MCF 10A (cell line): ENCODE results near the gene HELQ. TPM values are rescaled to one million over a fixed set of nuclear protein-coding genes. Genes with fewer than 3 reads are reported as not detected.

Source experiments
- BruUV-seq: library from RNA; stranded (reverse); fragments of 400-500 nt; replicated peaks from 2 replicates; lab custom pipeline; 2021; lab: Mats Ljungman, UMichigan
- CTCF ChIA-PET: fragments of 300-600 bp; sonication (Branson Sonifier 250); formaldehyde crosslinking; extraction: SDS; loops from one replicate; lab custom pipeline; 2021; ENCODE audit warnings: antibody characterized with exemption, inconsistent platforms; lab: Yijun Ruan, JAX
- POLR2A ChIA-PET: fragments of 300-600, 350-650 bp; sonication (Branson Sonifier 250); formaldehyde crosslinking; extraction: SDS; loops from one replicate; lab custom pipeline; 2020; ENCODE audit warnings: antibody characterized with exemption, inconsistent platforms; lab: Yijun Ruan, JAX
- DNase-seq: peaks from one replicate; pipeline ENCODE4 v3.0.0-alpha.2; 2018; ENCODE audit not compliant: unreplicated experiment
- H3K27ac Mint-ChIP-seq: one replicate; pipeline ENCODE4 v1.8.0; 2022; ENCODE audit warnings: mild to moderate bottlenecking, low read depth, mixed read lengths; ENCODE audit not compliant: unreplicated experiment
- H3K27me3 Mint-ChIP-seq: one replicate; pipeline ENCODE4 v1.8.0; 2022; ENCODE audit warnings: mixed read lengths; ENCODE audit not compliant: insufficient read depth, unreplicated experiment
- H3K36me3 Mint-ChIP-seq: one replicate; pipeline ENCODE4 v1.8.0; 2022; ENCODE audit warnings: mild to moderate bottlenecking, moderate library complexity, mixed read lengths; ENCODE audit not compliant: insufficient read depth, unreplicated experiment
- H3K4me1 Mint-ChIP-seq: one replicate; pipeline ENCODE4 v1.8.0; 2022; ENCODE audit warnings: mixed read lengths; ENCODE audit not compliant: insufficient read depth, unreplicated experiment
- H3K4me3 Mint-ChIP-seq: one replicate; pipeline ENCODE4 v1.8.0; 2022; ENCODE audit warnings: mild to moderate bottlenecking, moderate library complexity, mixed read lengths; ENCODE audit not compliant: unreplicated experiment
- H3K9me3 Mint-ChIP-seq: one replicate; pipeline ENCODE4 v1.8.0; 2022; ENCODE audit warnings: mixed read lengths; ENCODE audit not compliant: unreplicated experiment
- intact Hi-C: fragments of 100-400 bp; cut with micrococcal nuclease; formaldehyde crosslinking; loops from 2 replicates; pipeline ENCODE4 v1.14.1; 2022
- total RNA-seq: library from RNA; stranded (reverse); gene quantifications from 2 replicates; pipeline ENCODE4 v1.2.3, GENCODE V29; 2022
- TF ChIP-seq, protein P1 (sequence below): fragments of 200-600 bp; IDR thresholded peaks from one replicate; pipeline ENCODE4 v1.8.0; 2022; ENCODE audit warnings: antibody characterized with exemption, mild to moderate bottlenecking; ENCODE audit not compliant: unreplicated experiment

HELQ gene
- total RNA-seq, 1 experiment from 2014 or later, result 12.8 TPM

- no peaks in the 10 kb centered on the region for H3K9me3 Mint-ChIP-seq
- H3K4me3 Mint-ChIP-seq, result no peak overlapping the region
- no peak for DNase-seq
- no peak overlapping the region for H3K27ac Mint-ChIP-seq
- intact Hi-C loops, result no loop called here
- peaks cover 78% of the 10 kb centered on the region for H3K36me3 Mint-ChIP-seq
- CTCF ChIA-PET, result interaction anchor here (0.7 kb wide), 2 partner anchors 13 to 1603 kb away, joined by 4 read pairs; no protein-coding TSS in a partner anchor
- TF ChIP-seq, protein P1, sequence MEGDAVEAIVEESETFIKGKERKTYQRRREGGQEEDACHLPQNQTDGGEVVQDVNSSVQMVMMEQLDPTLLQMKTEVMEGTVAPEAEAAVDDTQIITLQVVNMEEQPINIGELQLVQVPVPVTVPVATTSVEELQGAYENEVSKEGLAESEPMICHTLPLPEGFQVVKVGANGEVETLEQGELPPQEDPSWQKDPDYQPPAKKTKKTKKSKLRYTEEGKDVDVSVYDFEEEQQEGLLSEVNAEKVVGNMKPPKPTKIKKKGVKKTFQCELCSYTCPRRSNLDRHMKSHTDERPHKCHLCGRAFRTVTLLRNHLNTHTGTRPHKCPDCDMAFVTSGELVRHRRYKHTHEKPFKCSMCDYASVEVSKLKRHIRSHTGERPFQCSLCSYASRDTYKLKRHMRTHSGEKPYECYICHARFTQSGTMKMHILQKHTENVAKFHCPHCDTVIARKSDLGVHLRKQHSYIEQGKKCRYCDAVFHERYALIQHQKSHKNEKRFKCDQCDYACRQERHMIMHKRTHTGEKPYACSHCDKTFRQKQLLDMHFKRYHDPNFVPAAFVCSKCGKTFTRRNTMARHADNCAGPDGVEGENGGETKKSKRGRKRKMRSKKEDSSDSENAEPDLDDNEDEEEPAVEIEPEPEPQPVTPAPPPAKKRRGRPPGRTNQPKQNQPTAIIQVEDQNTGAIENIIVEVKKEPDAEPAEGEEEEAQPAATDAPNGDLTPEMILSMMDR, result no peak
- H3K27me3 Mint-ChIP-seq, result no peaks in the 10 kb centered on the region
- no peaks in the 10 kb centered on the region for H3K4me1 Mint-ChIP-seq
- POLR2A ChIA-PET, result interaction anchor here (0.7 kb wide), 1 partner anchor 82 kb away, joined by 4 read pairs; no protein-coding TSS in a partner anchor
- no TSS peak for BruUV-seq
Observed at GRCh38 chr4:83438719-83439118, 16.9 kb downstream of the HELQ start.

DNA sequence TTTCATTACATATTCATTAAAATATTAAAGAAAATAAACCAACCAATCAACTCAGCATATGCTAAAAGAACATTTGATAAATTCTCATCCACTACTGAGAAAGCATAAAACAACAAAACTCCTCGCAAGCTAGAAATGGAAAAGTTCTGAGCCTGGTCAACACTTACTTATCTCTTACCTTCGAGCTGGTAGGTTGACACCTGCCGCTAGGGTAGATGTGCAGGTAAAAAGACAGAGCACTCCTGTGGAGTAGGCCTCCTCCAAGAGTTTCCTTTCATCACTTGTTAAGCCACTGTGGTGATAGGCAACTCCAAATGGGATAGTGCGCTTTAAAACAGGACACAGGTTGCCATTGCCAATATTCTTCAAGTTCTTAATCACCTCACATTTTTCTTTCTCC lies 18.9 kb downstream of the HELQ start:
- no peaks in the 10 kb centered on the region for H3K9me3 Mint-ChIP-seq
- DNase-seq, result no peak
- no TSS peak for BruUV-seq
- intact Hi-C loops, result no loop called here
- TF ChIP-seq, protein P1, result no peak
- no peaks in the 10 kb centered on the region for H3K27me3 Mint-ChIP-seq
- CTCF ChIA-PET, result interaction anchor here (0.6 kb wide), 1 partner anchor 539 kb away, joined by 5 read pairs; no protein-coding TSS in a partner anchor
- POLR2A ChIA-PET, result no interaction called here
- H3K4me1 Mint-ChIP-seq, result no peaks in the 10 kb centered on the region
- H3K4me3 Mint-ChIP-seq, result no peak overlapping the region
- H3K36me3 Mint-ChIP-seq, result peaks cover 71% of the 10 kb centered on the region
- no peak overlapping the region for H3K27ac Mint-ChIP-seq

- ChIA-PET CTCF (interaction anchor here (1.0 kb wide), 1 partner anchor 10 kb away, joined by 3 read pairs; no protein-coding TSS in a partner anchor), POLR2A (interaction anchor here (1.6 kb wide), 1 partner anchor 24 kb away, joined by 7 read pairs; the partner anchor contains the start of genes HELQ and MRPS18C)
- Mint-ChIP-seq H3K27ac (no peak overlapping the region), H3K9me3 (no peaks in the 10 kb centered on the region), H3K36me3 (peaks cover 59% of the 10 kb centered on the region), H3K4me3 (no peak overlapping the region), H3K4me1 (no peaks in the 10 kb centered on the region), H3K27me3 (no peaks in the 10 kb centered on the region)
- DNase-seq, result no peak
- BruUV-seq, result no TSS peak
- TF ChIP-seq, protein P1, result no peak
- intact Hi-C loops, result no loop called here
Observed at GRCh38 chr4:83431200-83431599, 24.4 kb downstream of the HELQ start.

DNA sequence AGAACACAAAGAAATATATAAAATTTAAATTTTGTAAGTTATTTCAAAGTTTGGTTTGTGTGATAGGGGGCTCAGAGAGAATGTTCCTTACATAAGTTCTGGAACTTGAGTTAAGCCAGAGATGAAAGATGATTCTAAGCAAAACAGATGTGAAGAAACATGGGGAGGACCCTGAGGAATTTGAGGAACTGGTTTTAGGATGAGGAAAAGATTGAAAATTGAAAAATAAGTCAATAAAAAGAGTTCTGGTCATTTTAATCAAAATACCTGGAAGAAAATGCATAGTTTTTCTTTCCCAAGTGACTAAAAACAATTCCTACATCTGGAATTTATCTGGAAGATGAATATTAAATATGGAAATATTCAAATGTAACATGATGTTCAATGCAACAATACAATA lies 37.4 kb downstream of the HELQ start:
- Mint-ChIP-seq H3K27me3 (no peaks in the 10 kb centered on the region), H3K4me3 (no peak overlapping the region), H3K4me1 (no peaks in the 10 kb centered on the region), H3K9me3 (no peaks in the 10 kb centered on the region), H3K36me3 (peaks cover 68% of the 10 kb centered on the region), H3K27ac (no peak overlapping the region)
- intact Hi-C loops, result no loop called here
- ChIA-PET POLR2A (interaction anchor here (0.6 to 1.9 kb wide), 4 partner anchors 11 to 468 kb away, joined by 3 to 7 read pairs (median 4); no protein-coding TSS in a partner anchor), CTCF (no interaction called here)
- BruUV-seq, result no TSS peak
- no peak for DNase-seq
- TF ChIP-seq, protein P1, result no peak
